HFFc6 (cell line): ENCODE data around the gene XPO6. TPM values are rescaled to one million over a fixed set of nuclear protein-coding genes. Genes with fewer than 3 reads are reported as not detected.
A peak's percentile ranks its signal among the peaks of the same experiment; 100 is the strongest.

Source experiments
- DNase-seq: peaks from one replicate; pipeline ENCODE4 v3.0.0-alpha.2; 2018
- H3K27ac Mint-ChIP-seq: 2 replicates; pipeline ENCODE4 v1.8.0; 2020; ENCODE audit warnings: mild to moderate bottlenecking, mixed read lengths
- H3K27me3 Mint-ChIP-seq: 2 replicates; pipeline ENCODE4 v1.8.0; 2021; ENCODE audit warnings: mild to moderate bottlenecking, moderate library complexity, mixed read lengths; ENCODE audit not compliant: insufficient read depth
- H3K36me3 Mint-ChIP-seq: 2 replicates; pipeline ENCODE4 v1.8.0; 2021; ENCODE audit warnings: low read depth, mixed read lengths
- H3K4me1 Mint-ChIP-seq: 2 replicates; pipeline ENCODE4 v1.8.0; 2020; ENCODE audit warnings: low read depth, mixed read lengths
- H3K4me3 Mint-ChIP-seq: 2 replicates; pipeline ENCODE4 v1.8.0; 2020; ENCODE audit warnings: mild to moderate bottlenecking, moderate library complexity, mixed read lengths
- H3K9me3 Mint-ChIP-seq: 2 replicates; pipeline ENCODE4 v1.8.0; 2020; ENCODE audit warnings: mild to moderate bottlenecking, mixed read lengths
- CTCF ChIP-seq: fragments of 200-600 bp; sonication (generic); IDR thresholded peaks from 2 replicates; pipeline ENCODE4 v1.5.0; 2021; ENCODE audit warnings: antibody characterized with exemption, mild to moderate bottlenecking
- total RNA-seq, 6 experiments: library from RNA; stranded (reverse); fragmentation: NEBNext Ultra II Directional; extraction: Animal tissue kit (Norgen Biotek cat#: 25700); gene quantifications; 2 replicates in 1 of 6; 3 replicates in 5 of 6; pipeline ENCODE4 v1.2.3, GENCODE V29; 2021

XPO6 gene
- total RNA-seq, 6 experiments from 2014 or later, result 161 to 200 (median 173) TPM

GRCh38 chr16:28204622-28205021, 7.1 kb downstream of the XPO6 start:
- peaks cover 48% of the 10 kb centered on the region for H3K4me1 Mint-ChIP-seq
- no peak for TF ChIP-seq CTCF
- H3K9me3 Mint-ChIP-seq, result no peaks in the 10 kb centered on the region
- H3K27ac Mint-ChIP-seq, result no peak overlapping the region
- no peak for DNase-seq
- H3K27me3 Mint-ChIP-seq, result peaks cover 2% of the 10 kb centered on the region; the same call in 1 of the 2 replicates
- no peak overlapping the region for H3K4me3 Mint-ChIP-seq
- peaks cover 43% of the 10 kb centered on the region for H3K36me3 Mint-ChIP-seq

GRCh38 chr16:28204204-28204603, 7.6 kb downstream of the XPO6 start:
- TF ChIP-seq CTCF, result no peak
- Mint-ChIP-seq H3K4me1 (peaks cover 47% of the 10 kb centered on the region), H3K4me3 (no peak overlapping the region), H3K27me3 (peaks cover 2% of the 10 kb centered on the region; the same call in 1 of the 2 replicates), H3K9me3 (no peaks in the 10 kb centered on the region), H3K27ac (no peak overlapping the region), H3K36me3 (peaks cover 43% of the 10 kb centered on the region)
- no peak for DNase-seq

GRCh38 chr16:28202147-28202746, 9.5 kb downstream of the XPO6 start:
- H3K9me3 Mint-ChIP-seq, result no peaks in the 10 kb centered on the region
- H3K27ac Mint-ChIP-seq, result peak overlapping the region; percentile 61
- no peak overlapping the region for H3K4me3 Mint-ChIP-seq

GRCh38 chr16:28200661-28201060, 11.1 kb downstream of the XPO6 start:
- Mint-ChIP-seq H3K9me3 (no peaks in the 10 kb centered on the region), H3K4me3 (no peak overlapping the region), H3K27ac (no peak overlapping the region), H3K4me1 (peaks cover 49% of the 10 kb centered on the region), H3K27me3 (peaks cover 2% of the 10 kb centered on the region; the same call in 1 of the 2 replicates), H3K36me3 (peaks cover 33% of the 10 kb centered on the region)
- no peak for TF ChIP-seq CTCF
- DNase-seq, result no peak

More at GRCh38 chr16:28202147-28202746, 9.5 kb downstream of the XPO6 start:
- Mint-ChIP-seq H3K4me1 (peaks cover 35% of the 10 kb centered on the region), H3K36me3 (peaks cover 33% of the 10 kb centered on the region), H3K27me3 (peaks cover 2% of the 10 kb centered on the region; the same call in 1 of the 2 replicates)
- DNase-seq, result no peak
- TF ChIP-seq CTCF, result peak; percentile 52; the same call in 1 of the 2 replicates

- 0 out of 2 replicates have a peak, but pooled peaks cover 2% of the 10 kb centered on the region for H3K27me3 Mint-ChIP-seq
- DNase-seq, result peak; percentile 19
- no peak for TF ChIP-seq CTCF
- no peaks in the 10 kb centered on the region for H3K9me3 Mint-ChIP-seq
- peaks cover 29% of the 10 kb centered on the region for H3K36me3 Mint-ChIP-seq
- peak overlapping the region; percentile 93 for H3K27ac Mint-ChIP-seq
- peaks cover 73% of the 10 kb centered on the region for H3K4me1 Mint-ChIP-seq
- H3K4me3 Mint-ChIP-seq, result peak overlapping the region; percentile 29
Observed at GRCh38 chr16:28196387-28196987, 15.3 kb downstream of the XPO6 start.
